ENCODE measurements around the gene IFT43. TPM values are rescaled to one million over a fixed set of nuclear protein-coding genes. Genes with fewer than 3 reads are reported as not detected.

Gene IFT43
- polyA plus RNA-seq, 3 donors, result 10.3 to 12.4 (median 10.5) TPM

DNA sequence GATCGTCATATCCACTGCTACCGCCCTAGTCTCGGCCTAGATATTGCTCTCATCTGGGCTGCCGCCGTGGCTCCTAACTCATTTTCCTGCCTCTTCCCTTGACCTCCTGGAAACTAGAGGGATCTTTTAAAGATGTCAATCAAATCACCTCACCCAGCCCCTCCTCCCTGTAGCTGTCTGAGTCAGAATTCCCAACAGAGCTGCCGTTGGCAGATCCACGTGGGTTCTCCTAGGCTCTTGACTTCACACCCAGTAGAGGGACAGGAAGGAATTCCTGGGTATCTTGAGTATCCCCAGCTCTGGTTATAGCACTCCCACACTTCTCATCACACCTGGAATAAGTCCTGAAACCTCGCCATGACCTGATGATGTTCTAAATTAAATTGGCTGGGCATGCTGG, 15.7 kb upstream of the IFT43 start:
- Histone ChIP-seq H3K4me3 (replicated peaks in 1 of 3; ENCODE audit: low read depth in 2 of 3, low read length in 3 of 3) (no peak overlapping the region), H3K9me3 (replicated peaks in 1 of 2; ENCODE audit: control insufficient read depth in 1 of 2, insufficient read depth in 1 of 2, low read length in 2 of 2) (no peaks in the 10 kb centered on the region), H3K27me3 (ENCODE audit: control insufficient read depth in 2 of 2, insufficient read depth in 2 of 2, low read length in 2 of 2) (no peaks in the 10 kb centered on the region), H3K79me2 (ENCODE audit: insufficient read depth, low read length) (no peaks in the 10 kb centered on the region), H4K20me1 (ENCODE audit: insufficient read depth, low read length) (no peaks in the 10 kb centered on the region), H3K36me3 (replicated peaks in 1 of 2; ENCODE audit: control insufficient read depth in 1 of 2, insufficient read depth in 2 of 2, low read length in 2 of 2) (no peaks in the 10 kb centered on the region), H3K4me1 (ENCODE audit: control insufficient read depth in 1 of 2, insufficient read depth in 2 of 2, low read length in 2 of 2) (no peaks in the 10 kb centered on the region), H2AFZ (ENCODE audit: insufficient read depth, low read depth, low read length, poor library complexity, severe bottlenecking) (no peak overlapping the region), H3K4me2 (replicated peaks; ENCODE audit: extremely low read depth, low read length, poor library complexity, severe bottlenecking) (no peak overlapping the region), H3K9ac (ENCODE audit: insufficient read depth, low read length, poor library complexity, severe bottlenecking) (no peak overlapping the region), H3K27ac (ENCODE audit: low read depth in 1 of 2, low read length in 2 of 2) (no peak overlapping the region)
- Mint-ChIP-seq H3K4me3 (no peak overlapping the region), H3K36me3 (peaks cover 0 to 4% of the 10 kb centered on the region in 2 donors), H3K9me3 (no peaks in the 10 kb centered on the region), H3K27me3 (ENCODE audit: low read depth in 3 of 3) (no peaks in the 10 kb centered on the region), H3K27ac (no peak overlapping the region), H3K4me1 (no peaks in the 10 kb centered on the region)
- WGBS (ENCODE audit: insufficient coverage), result 98% methylated on average over 5 of the region's 8 CpGs
- DNase-seq, result no peak
- intact Hi-C loops (cut with micrococcal nuclease), result no loop called here
- TF ChIP-seq, protein P1, sequence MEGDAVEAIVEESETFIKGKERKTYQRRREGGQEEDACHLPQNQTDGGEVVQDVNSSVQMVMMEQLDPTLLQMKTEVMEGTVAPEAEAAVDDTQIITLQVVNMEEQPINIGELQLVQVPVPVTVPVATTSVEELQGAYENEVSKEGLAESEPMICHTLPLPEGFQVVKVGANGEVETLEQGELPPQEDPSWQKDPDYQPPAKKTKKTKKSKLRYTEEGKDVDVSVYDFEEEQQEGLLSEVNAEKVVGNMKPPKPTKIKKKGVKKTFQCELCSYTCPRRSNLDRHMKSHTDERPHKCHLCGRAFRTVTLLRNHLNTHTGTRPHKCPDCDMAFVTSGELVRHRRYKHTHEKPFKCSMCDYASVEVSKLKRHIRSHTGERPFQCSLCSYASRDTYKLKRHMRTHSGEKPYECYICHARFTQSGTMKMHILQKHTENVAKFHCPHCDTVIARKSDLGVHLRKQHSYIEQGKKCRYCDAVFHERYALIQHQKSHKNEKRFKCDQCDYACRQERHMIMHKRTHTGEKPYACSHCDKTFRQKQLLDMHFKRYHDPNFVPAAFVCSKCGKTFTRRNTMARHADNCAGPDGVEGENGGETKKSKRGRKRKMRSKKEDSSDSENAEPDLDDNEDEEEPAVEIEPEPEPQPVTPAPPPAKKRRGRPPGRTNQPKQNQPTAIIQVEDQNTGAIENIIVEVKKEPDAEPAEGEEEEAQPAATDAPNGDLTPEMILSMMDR (IDR thresholded peaks at IDR 0.05), result no peak

GRCh38 chr14:75970989-75971388, 14.6 kb upstream of the IFT43 start:
- TF ChIP-seq, protein P1 (IDR thresholded peaks at IDR 0.05), result no peak
- H3K36me3 Mint-ChIP-seq, result peaks cover 0 to 4% of the 10 kb centered on the region in 2 donors
- intact Hi-C loops (cut with micrococcal nuclease), result no loop called here
- H3K4me3 Mint-ChIP-seq, result no peak overlapping the region
- H3K4me1 ChIP-seq (ENCODE audit: control insufficient read depth in 1 of 2, insufficient read depth in 2 of 2, low read length in 2 of 2), result no peaks in the 10 kb centered on the region
- no peak overlapping the region for H2AFZ ChIP-seq (ENCODE audit: insufficient read depth, low read depth, low read length, poor library complexity, severe bottlenecking)
- no peaks in the 10 kb centered on the region for H3K9me3 Mint-ChIP-seq
- H3K9ac ChIP-seq (ENCODE audit: insufficient read depth, low read length, poor library complexity, severe bottlenecking), result no peak overlapping the region
- H3K36me3 ChIP-seq (replicated peaks in 1 of 2; ENCODE audit: control insufficient read depth in 1 of 2, insufficient read depth in 2 of 2, low read length in 2 of 2), result no peaks in the 10 kb centered on the region
- H3K9me3 ChIP-seq (replicated peaks in 1 of 2; ENCODE audit: control insufficient read depth in 1 of 2, insufficient read depth in 1 of 2, low read length in 2 of 2), result no peaks in the 10 kb centered on the region
- no peaks in the 10 kb centered on the region for H3K79me2 ChIP-seq (ENCODE audit: insufficient read depth, low read length)
- no peaks in the 10 kb centered on the region for H3K27me3 ChIP-seq (ENCODE audit: control insufficient read depth in 2 of 2, insufficient read depth in 2 of 2, low read length in 2 of 2)
- no peaks in the 10 kb centered on the region for H4K20me1 ChIP-seq (ENCODE audit: insufficient read depth, low read length)
- no peak overlapping the region for H3K27ac ChIP-seq (ENCODE audit: low read depth in 1 of 2, low read length in 2 of 2)
- H3K4me3 ChIP-seq (replicated peaks in 1 of 3; ENCODE audit: low read depth in 2 of 3, low read length in 3 of 3), result no peak overlapping the region
- H3K4me1 Mint-ChIP-seq, result no peaks in the 10 kb centered on the region
- H3K4me2 ChIP-seq (replicated peaks; ENCODE audit: extremely low read depth, low read length, poor library complexity, severe bottlenecking), result no peak overlapping the region
- no peak overlapping the region for H3K27ac Mint-ChIP-seq
- no peak for DNase-seq
- no peaks in the 10 kb centered on the region for H3K27me3 Mint-ChIP-seq (ENCODE audit: low read depth in 3 of 3)
- 93% methylated on average over 8 of the region's 9 CpGs for WGBS (ENCODE audit: insufficient coverage)
